Keratinocyte (primary cell): ENCODE measurements around the gene TP53I3.

Source experiments
- EZH2 ChIP-seq: IDR thresholded peaks from one replicate; pipeline ENCODE4 v1.6.1; 2012; ENCODE audit warnings: inconsistent platforms, mild to moderate bottlenecking, low read length, moderate library complexity
- TF ChIP-seq, protein P1 (sequence below), 3 experiments: IDR thresholded peaks in 1 of 3; conservative IDR thresholded peaks in 1 of 3; optimal IDR thresholded peaks in 1 of 3; 2 replicates in 2 of 3; 3 replicates in 1 of 3; pipeline versions ENCODE3 to v1.5.1; 2011; ENCODE audit warnings: low read length in 3 of 3, mild to moderate bottlenecking in 3 of 3, moderate library complexity in 2 of 3, control low read depth in 1 of 3, inconsistent platforms in 1 of 3; ENCODE audit not compliant: insufficient read depth in 2 of 3; ENCODE audit errors: extremely low read depth in 1 of 3

- TF ChIP-seq, protein P1, sequence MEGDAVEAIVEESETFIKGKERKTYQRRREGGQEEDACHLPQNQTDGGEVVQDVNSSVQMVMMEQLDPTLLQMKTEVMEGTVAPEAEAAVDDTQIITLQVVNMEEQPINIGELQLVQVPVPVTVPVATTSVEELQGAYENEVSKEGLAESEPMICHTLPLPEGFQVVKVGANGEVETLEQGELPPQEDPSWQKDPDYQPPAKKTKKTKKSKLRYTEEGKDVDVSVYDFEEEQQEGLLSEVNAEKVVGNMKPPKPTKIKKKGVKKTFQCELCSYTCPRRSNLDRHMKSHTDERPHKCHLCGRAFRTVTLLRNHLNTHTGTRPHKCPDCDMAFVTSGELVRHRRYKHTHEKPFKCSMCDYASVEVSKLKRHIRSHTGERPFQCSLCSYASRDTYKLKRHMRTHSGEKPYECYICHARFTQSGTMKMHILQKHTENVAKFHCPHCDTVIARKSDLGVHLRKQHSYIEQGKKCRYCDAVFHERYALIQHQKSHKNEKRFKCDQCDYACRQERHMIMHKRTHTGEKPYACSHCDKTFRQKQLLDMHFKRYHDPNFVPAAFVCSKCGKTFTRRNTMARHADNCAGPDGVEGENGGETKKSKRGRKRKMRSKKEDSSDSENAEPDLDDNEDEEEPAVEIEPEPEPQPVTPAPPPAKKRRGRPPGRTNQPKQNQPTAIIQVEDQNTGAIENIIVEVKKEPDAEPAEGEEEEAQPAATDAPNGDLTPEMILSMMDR (optimal IDR thresholded peaks at IDR 0.05 in 1 of 3, IDR thresholded peaks at IDR 0.05 in 1 of 3, conservative IDR thresholded peaks at IDR 0.05 in 1 of 3; ENCODE audit: extremely low read depth in 1 of 3, insufficient read depth in 2 of 3, low read length in 3 of 3) = no peak
- TF ChIP-seq EZH2 = no peak
These were observed 33.3 kb upstream of the TP53I3 start for GRCh38 chr2:24117902-24118301.
